ENCODE measurements around the gene AGTR1.
"Not testable (repeated sequence)": the region's sequence is repeated elsewhere in the genome, so short reads cannot be mapped to it uniquely, and the experiment has no call there.

The AGTR1 gene

DNA sequence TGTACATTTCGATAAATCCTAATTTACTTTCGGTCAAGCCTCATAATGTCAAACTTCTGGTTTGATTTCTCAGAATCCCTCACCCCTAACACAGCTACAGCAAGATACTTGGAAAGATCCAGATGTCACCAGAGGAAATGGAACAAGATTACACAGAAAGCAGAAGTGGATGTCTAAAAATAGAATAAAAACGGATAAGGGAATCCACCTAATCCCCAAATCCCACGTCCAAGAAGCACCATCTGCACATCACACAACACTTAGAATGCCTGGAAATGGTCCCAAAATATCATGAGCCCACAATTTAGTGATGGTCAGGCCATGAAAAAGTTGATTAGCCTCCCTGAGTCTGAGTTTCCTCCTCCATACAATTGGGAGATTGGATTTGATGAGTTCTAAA, 61.7 kb downstream of the AGTR1 start:
- DNase-seq = no peak

DNA sequence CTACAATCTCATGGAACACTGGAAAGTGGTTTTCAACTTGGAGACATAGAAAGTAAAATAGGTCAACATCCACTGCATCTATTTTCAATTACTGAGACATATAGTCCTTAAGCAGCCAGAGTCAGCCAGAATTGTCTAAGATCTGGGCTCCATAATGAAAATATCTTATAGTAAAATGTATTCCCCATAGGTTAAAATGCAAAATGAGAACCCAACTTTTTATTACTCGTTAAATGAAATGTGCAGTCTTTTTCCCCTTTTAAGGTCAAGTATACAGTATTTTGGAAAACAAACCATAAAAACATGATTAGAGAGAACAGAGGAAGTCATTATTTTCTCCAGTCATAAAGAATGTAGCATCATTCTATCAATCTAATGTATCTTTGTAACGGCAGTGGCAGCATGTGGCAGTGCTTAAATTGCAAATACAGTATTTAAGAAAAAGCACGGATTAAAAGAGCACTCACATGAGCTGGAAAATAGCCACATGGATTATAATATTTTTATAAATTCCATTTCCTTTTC, 65.5 kb downstream of the AGTR1 start:
- no peak for DNase-seq

DNA sequence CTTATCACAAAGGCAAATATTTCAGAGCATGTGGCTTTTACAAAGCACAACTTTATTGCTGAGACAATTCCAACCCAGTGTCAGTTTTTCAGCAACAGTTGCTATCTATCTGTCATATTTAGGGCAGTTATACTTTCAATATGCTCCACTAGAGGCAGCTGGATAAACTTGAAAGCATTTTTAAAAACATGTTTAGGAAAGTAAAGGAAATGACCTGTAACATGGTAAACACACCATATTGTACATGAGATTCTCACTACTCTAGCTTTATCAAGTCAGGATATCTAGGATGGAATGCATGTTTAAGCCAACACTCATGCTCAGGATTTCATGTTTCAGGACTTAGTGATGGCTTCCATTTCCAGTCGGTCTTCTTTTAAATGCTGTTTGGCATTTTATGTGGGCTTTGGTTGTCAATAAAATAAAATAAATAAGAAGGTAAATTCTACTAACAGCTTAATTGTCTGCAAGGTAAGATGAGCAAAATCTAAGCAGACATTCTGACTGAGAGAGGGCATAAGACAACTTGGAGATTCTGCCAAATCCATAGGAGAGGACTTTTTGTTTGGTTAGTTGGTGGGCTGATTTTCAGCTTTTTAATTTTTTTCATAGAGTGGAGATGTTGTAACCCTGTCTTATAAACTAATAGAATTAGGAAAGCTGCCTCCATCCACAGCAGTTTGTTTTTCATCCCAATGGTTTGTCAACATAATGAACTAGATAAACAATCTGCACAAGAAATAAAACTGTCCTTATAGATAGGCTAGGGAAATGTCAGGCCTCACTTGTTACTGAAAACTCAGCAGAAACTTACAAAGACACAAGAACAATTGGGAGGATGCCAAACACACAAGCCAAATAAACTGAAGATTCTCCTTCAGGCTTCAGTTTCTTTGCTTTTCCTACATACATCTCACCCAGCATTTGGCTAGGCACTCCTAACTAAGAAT, 66.6 kb downstream of the AGTR1 start:
- no peak for DNase-seq

DNA sequence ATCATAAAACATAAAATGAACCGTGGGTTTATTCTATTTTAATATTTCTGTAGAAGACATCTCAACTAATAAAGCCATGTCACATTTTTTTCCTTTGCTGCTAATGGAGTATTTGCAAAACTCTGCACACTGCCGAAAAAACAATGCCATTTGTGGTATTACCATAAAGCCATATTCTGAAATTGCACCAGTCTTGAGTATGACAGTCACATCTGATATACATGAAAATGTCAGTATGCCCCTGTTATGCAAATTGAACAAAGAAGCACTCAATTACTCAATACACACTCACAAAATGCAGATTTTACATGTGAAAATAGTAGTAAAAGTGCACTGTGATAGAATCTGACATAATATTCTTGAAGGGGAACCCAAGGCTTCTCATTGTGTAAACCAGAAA, 74.7 kb downstream of the AGTR1 start:
- DNase-seq = no peak

DNA sequence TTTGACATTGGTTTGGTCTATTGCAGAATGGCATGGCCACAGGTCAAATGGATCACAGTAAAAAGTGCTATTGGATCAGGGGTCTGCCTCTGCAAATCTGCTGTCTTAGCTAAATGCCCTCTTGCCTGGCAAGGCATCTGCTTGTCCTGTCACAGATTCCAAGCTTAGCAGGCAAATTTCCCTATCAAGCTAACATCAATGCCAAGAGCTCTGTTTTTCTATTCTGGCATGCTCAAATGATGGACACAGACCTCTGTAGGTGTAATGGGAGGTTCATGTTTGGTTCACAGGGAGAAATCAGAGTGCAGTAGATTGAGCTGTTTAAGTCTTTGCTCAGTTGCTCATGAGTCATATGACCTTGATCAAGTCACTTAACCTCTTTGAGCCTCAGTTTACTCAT, 75.1 kb downstream of the AGTR1 start:
- DNase-seq = no peak

DNA sequence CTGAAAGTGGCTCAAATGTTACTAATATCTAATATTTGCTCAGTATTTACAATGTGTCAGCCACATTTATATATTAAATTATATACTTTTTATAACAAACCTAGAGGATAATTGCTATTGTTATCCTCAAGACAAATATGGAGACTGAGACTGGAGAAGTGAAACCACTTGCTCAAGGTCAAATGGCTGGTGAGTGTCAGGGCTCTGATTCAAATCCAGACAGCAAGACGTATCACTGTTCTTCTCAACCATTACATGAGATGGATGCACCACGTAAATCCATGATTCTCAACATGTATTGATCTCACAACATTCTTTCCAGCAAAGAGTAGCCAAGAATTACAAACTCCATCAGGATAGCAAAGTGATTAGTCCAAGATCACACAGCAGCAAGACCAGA, 76.1 kb downstream of the AGTR1 start:
- no peak for DNase-seq

DNA sequence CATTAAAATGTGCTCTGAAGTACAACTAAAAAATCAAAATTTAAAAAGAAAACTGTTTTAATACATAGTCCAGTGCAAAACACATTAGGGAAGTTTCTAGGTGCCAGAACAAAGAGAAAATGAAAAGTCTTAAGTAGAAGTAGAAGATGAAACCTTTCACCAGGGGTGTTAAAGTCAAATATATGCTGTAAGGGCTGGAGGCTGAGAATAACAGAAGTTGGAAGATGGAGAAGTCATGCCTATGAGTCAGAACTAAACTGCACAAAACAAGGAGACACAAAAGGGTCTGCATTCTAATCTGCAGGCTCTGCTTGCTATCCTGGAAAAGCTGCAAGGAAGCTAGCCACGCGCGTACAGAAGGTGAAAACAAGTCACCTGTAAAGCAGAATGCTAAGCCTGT, 81.2 kb downstream of the AGTR1 start:
- no peak for DNase-seq

DNA sequence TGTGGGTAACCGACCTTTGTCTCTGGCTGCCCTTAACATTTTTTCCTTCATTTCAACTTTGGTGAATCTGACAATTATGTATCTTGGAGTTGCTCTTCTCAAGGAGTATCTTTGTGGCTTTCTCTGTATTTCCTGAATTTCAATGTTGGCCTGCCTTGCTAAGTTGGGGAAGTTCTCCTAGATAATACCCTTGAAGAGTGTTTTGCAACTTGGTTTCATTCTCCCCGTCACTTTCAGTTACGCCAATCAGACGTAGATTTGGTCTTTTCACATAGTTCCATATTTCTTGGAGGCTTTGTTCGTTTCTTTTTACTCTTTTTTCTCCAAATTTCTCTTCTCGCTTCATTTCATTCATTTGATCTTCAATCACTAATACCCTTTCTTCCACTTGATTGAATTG, 87.3 kb downstream of the AGTR1 start:
- DNase-seq = not testable (repeated sequence)

DNA sequence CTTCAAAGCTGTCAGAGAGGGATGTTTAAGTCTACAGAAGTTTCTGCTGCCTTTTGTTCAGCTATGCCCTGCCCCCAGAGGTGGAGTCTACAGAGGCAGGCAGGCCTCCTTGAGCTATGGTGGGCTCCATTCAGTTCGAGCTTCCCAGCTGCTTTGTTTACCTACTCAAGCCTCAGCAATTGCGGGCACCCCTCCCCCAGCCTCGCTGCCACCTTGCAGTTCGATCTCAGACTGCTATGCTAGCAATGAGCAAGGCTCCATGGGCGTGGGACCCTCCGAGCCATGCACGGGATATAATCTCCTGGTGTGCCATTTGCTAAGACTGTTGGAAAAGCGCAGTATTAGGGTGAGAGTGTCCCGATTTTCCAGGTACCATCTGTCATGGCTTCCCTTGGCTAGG, 88.5 kb downstream of the AGTR1 start:
- DNase-seq = not testable (repeated sequence)

DNA sequence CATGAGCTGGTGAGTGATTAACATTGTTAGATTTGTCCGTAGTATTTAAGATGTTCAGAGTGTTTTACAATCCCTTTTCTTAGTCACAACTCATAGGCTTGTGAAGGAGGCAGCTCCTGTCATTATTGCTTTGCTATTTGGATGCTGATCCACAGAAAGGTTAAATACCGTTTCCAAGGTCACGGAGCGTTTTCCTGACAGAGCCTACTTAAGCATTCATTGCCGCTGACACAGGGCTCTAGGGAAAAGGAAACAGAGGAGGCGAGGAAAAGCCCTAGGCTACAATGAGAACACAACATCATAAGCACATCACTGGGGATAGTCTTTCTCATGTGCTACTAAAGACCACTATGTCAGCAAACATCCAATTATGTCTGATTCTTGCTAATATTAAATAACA, 91.4 kb downstream of the AGTR1 start:
- DNase-seq = no peak

DNA sequence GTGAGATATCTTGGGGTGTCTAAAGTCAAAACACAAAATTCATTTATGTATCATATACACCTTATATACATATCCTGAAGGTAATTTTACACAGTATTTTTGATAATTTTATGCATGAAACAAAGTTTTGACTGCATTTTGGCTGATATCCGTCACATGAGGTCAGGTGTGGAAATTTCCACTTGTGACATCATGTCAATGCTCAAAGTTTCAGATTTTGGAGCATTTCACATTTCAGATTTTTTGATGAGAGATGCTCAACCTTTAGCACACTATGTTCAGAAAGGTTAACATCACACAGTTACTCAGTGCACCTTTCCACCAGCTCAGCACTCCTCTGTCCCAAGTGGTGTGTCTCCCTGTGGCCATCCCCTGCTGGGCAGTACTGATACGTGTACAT, 92.2 kb downstream of the AGTR1 start:
- no peak for DNase-seq

DNA sequence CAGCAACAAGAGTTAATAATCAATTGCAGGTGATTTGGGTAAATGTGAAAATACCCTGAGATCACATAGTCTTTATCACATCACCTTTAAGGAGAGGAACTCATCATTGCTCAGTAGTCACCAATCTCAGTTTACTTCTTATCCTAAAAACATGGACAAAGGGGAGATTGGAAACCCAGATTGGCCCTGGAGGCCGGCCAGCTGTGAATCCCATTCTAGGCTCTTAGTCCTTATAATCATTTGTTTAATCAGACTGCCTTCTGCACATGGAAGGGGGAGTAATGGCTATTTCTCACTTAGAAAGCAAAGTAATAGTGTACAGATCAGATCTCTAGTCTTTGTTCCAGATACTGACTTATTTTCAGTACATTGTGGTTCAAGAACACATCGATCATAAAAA, 92.7 kb downstream of the AGTR1 start:
- DNase-seq = no peak

DNA sequence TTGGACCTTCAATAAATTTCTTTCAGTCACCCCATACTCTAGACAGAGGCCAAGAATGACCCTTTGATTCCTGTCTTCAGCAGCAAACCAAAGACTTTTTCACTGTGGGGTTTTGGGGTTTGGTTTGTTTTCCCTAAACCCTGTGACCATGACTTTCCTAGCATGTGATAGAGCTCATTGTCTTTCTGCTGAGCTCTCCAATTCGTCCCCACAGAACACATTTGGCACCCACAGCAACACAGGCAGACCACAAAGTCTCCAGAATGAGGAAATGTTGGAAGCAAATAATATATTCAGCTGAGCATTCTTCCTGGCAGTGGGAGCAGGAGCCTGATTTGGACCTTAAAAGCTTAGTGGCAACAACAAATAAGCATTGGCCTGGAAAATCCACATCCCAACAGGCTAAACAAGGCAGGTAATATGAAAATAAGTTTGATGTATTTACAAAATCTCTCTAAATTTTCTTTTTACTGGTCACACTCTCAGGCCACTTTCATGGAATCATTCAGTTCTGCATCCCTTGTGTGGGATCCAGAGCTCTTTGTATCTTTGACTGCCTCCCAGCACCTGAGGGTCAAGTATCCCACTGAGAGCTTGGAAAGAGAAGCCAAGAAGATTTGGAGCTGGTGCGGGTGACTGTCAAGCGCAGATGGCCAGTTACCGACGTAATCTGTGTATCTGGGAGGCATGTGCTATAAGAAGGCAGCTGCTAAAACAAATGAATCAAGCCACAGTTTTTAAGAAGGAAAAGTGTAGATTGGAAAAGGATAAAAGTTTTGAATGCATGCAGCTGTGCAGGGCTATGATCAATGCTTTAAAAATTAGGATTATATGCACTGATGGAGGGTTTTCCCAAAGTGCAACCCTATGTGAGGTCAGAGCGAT, 93.4 kb downstream of the AGTR1 start:
- DNase-seq = no peak

DNA sequence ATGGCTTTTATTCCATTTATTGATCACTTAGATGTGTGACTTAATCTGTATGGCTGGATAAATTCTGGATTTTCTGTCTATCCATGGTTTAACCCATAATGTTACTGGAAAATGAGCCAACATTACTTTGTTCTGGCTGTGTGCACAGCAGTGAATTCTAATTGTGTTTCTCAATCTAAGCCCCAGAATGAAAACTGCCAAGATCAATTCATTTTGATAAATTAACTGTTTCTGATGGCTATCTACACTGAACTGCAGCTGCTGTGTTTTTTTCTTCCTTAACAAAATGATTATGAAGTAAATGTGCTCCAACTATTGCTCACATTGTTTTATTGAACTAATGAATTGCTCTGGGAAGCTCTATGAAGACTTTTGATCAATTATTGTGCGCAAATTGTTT, 94.2 kb downstream of the AGTR1 start:
- no peak for DNase-seq

DNA sequence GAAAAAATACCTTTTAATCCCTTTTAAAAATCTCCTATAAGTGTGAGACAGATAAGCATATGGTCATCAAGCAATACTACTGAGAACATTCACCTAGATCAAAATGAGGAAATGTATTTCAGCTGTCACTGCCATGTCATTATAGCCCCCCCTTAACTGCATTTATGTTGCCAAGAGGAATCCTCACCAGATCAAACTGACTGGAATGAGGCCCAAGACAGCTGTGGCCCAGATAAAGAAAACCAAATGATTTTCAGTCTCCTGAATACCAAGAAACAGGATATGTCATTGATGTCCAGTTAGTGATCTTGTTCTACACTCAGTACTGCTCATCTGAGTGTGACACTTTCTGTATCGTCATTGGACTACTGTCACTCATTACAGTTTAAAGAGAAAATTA, 94.8 kb downstream of the AGTR1 start:
- no peak for DNase-seq

Data from T-helper 9 cell (primary cell).